ENCODE measurements around the gene SOD2. TPM values are rescaled to one million over a fixed set of nuclear protein-coding genes. Genes with fewer than 3 reads are reported as not detected.
"Not testable (repeated sequence)": the region's sequence is repeated elsewhere in the genome, so short reads cannot be mapped to it uniquely, and the experiment has no call there.

Gene SOD2
- total RNA-seq, 2 donors from 2014 or later: 200 to 292 TPM

DNA sequence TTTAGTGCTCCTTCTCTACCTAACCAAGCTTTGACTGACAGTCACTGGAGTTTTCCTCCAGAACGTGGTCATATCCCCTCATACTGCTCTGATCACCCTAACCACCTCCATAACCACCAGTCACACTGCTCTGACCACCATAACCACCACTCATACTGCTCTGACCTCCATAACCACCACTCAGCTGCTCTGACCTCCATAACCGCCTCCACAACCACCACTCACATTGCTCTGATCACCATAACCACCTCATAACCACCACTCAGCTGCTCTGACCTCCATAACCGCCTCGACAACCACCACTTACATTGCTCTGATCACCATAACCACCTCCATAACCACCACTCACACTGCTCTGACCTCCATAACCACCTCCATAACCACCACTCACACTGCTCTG, 17.6 kb upstream of the SOD2 start:
- not testable (repeated sequence) for H3K36me3 Mint-ChIP-seq (ENCODE audit: low read depth); H3K27me3 Mint-ChIP-seq; H3K4me3 Mint-ChIP-seq; DNase-seq; ATAC-seq; H3K27ac Mint-ChIP-seq; H3K9me3 ChIP-seq (ENCODE audit: control insufficient read depth, low read length, poor library complexity, severe bottlenecking); H3K4me1 Mint-ChIP-seq

GRCh38 chr6:159701413-159701999, 8.5 kb upstream of the SOD2 start:
- Mint-ChIP-seq H3K4me3 (no peak overlapping the region), H3K27me3 (no peaks in the 10 kb centered on the region), H3K36me3 (ENCODE audit: low read depth) (peaks cover 2% of the 10 kb centered on the region), H3K4me1 (peaks cover 13% of the 10 kb centered on the region), H3K27ac (no peak overlapping the region)
- no peaks in the 10 kb centered on the region for H3K9me3 ChIP-seq (ENCODE audit: control insufficient read depth, low read length, poor library complexity, severe bottlenecking)
- ATAC-seq (no peak), DNase-seq (no peak)

GRCh38 chr6:159700970-159701369, 7.9 kb upstream of the SOD2 start:
- no peaks in the 10 kb centered on the region for H3K9me3 ChIP-seq (ENCODE audit: control insufficient read depth, low read length, poor library complexity, severe bottlenecking)
- Mint-ChIP-seq H3K27me3 (no peaks in the 10 kb centered on the region), H3K27ac (no peak overlapping the region), H3K36me3 (ENCODE audit: low read depth) (peaks cover 2% of the 10 kb centered on the region), H3K4me3 (no peak overlapping the region), H3K4me1 (peaks cover 13% of the 10 kb centered on the region)
- ATAC-seq (no peak), DNase-seq (no peak)

DNA sequence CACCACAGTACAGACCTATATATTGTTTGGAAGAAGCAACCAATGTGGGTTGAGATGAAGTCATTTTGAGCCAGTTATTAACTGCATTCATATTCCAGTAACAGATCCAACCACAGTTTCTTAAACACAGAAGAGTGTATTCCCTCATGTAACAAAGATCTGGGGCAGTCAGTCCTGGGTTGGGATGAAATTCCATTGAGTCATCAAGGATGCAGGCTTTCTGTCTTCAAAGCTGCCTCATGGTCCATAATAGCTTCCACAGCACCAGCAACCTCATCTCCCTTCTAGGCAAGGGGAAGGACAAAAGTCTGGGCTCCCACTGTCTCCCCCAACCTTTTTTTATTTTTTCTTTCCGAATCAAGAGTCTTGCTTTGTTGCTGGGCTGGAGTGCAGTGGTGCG, 2.9 kb upstream of the SOD2 start:
- Mint-ChIP-seq H3K4me1 (peaks cover 31% of the 10 kb centered on the region), H3K36me3 (ENCODE audit: low read depth) (peaks cover 2% of the 10 kb centered on the region), H3K27me3 (no peaks in the 10 kb centered on the region), H3K27ac (peak overlapping the region; percentile 96), H3K4me3 (no peak overlapping the region)
- H3K9me3 ChIP-seq (ENCODE audit: control insufficient read depth, low read length, poor library complexity, severe bottlenecking): no peaks in the 10 kb centered on the region
- ATAC-seq (no peak), DNase-seq (no peak)

GRCh38 chr6:159693894-159694545, 979 bp upstream of the SOD2 start:
- peaks cover 2% of the 10 kb centered on the region for H3K36me3 Mint-ChIP-seq (ENCODE audit: low read depth)
- H3K27me3 Mint-ChIP-seq: no peaks in the 10 kb centered on the region
- ATAC-seq (peak; percentile 44), DNase-seq (peak; percentile 14 to 30 (median 28))
- H3K27ac Mint-ChIP-seq: peak overlapping the region; percentile 96
- H3K9me3 ChIP-seq (ENCODE audit: control insufficient read depth, low read length, poor library complexity, severe bottlenecking): no peaks in the 10 kb centered on the region
- peak overlapping the region; percentile 91 for H3K4me3 Mint-ChIP-seq
- peaks cover 27% of the 10 kb centered on the region for H3K4me1 Mint-ChIP-seq

- peaks cover 34% of the 10 kb centered on the region for H3K4me1 Mint-ChIP-seq
- H3K27me3 Mint-ChIP-seq: no peaks in the 10 kb centered on the region
- DNase-seq (peak in 2 of 3 donors; percentile 37 to 45), ATAC-seq (peak; percentile 42)
- H3K4me3 Mint-ChIP-seq: peak overlapping the region; percentile 91
- peak overlapping the region; percentile 96 for H3K27ac Mint-ChIP-seq
- no peaks in the 10 kb centered on the region for H3K9me3 ChIP-seq (ENCODE audit: control insufficient read depth, low read length, poor library complexity, severe bottlenecking)
- peaks cover 5% of the 10 kb centered on the region for H3K36me3 Mint-ChIP-seq (ENCODE audit: low read depth)
Measured at GRCh38 chr6:159692303-159693127, 526 bp downstream of the SOD2 start.

DNA sequence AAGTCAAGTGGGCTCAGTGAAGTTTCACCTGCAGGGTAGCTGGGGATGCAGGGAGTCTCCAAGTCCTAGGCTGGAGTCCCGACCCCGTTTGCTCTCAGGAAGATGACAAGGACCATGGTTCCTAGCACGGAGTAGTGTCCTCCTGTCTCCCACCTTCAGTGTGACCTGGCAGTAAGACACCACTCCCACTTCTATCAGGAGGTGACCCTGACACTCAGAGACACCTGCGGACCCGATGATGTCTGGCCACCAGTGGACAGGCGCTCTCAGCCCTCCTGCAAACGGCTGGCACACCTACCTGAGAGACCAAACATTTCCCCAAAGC, 1.1 kb downstream of the SOD2 start:
- H3K4me3 Mint-ChIP-seq: peak overlapping the region; percentile 91
- DNase-seq: no peak
- peak overlapping the region; percentile 96 for H3K27ac Mint-ChIP-seq

DNA sequence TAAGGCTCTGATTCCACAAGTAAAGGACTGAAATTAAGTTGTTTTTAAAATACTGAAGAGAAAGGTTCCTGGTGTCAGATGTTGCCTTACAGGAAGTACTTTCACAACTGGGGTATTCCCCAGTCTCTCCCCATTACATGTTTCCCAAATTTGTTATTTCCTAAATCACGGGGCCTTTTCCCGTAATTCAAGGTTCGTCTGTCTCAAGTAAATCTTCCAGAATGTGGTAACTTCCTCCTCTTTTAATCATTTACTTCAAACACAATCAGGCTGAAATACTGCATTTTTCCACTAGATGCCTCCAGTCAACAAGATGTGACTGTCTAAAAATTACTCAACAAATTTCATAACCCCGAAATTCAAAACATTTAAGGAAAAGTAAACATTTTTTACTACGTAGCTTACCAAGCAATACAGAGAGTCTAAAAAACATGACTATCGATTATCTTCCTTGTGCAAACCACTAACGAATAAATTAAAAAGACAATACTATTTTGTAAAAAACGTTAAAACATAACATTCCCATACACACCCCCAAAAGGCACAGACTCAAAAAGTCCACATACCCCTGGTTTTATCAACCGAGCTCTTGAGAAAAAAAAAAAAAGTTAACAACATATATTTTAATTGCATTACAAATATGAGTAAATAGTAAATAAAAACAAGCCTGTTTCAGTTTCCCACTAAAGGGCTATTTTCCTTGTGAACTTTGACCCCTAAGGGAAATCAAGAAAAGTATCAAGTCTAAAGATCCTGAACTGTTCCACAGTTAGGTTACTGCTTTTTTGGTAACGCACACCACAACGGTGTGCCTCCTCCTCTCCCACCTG, 1.7 kb downstream of the SOD2 start:
- no peak for DNase-seq
- H3K27me3 Mint-ChIP-seq: no peaks in the 10 kb centered on the region
- ATAC-seq: no peak
- peaks cover 33% of the 10 kb centered on the region for H3K4me1 Mint-ChIP-seq
- peaks cover 5% of the 10 kb centered on the region for H3K36me3 Mint-ChIP-seq (ENCODE audit: low read depth)
- peak overlapping the region; percentile 91 for H3K4me3 Mint-ChIP-seq
- no peaks in the 10 kb centered on the region for H3K9me3 ChIP-seq (ENCODE audit: control insufficient read depth, low read length, poor library complexity, severe bottlenecking)
- peak overlapping the region; percentile 96 for H3K27ac Mint-ChIP-seq

More for the DNA sequence above, 1.1 kb downstream of the SOD2 start:
- H3K27me3 Mint-ChIP-seq: no peaks in the 10 kb centered on the region
- ATAC-seq: no peak
- H3K9me3 ChIP-seq (ENCODE audit: control insufficient read depth, low read length, poor library complexity, severe bottlenecking): no peaks in the 10 kb centered on the region
- peaks cover 32% of the 10 kb centered on the region for H3K4me1 Mint-ChIP-seq
- H3K36me3 Mint-ChIP-seq (ENCODE audit: low read depth): peaks cover 5% of the 10 kb centered on the region

- H3K36me3 Mint-ChIP-seq (ENCODE audit: low read depth); ATAC-seq; H3K4me3 Mint-ChIP-seq; H3K27me3 Mint-ChIP-seq; H3K9me3 ChIP-seq (ENCODE audit: control insufficient read depth, low read length, poor library complexity, severe bottlenecking); H3K27ac Mint-ChIP-seq; DNase-seq: not testable (repeated sequence)
- peaks cover 33% of the 10 kb centered on the region for H3K4me1 Mint-ChIP-seq
Measured at GRCh38 chr6:159690135-159690534, 2.9 kb downstream of the SOD2 start.

- Mint-ChIP-seq H3K27me3 (no peaks in the 10 kb centered on the region), H3K4me3 (no peak overlapping the region), H3K27ac (peak overlapping the region; percentile 70), H3K36me3 (ENCODE audit: low read depth) (peaks cover 5% of the 10 kb centered on the region), H3K4me1 (peaks cover 25% of the 10 kb centered on the region)
- DNase-seq (no peak), ATAC-seq (no peak)
- no peaks in the 10 kb centered on the region for H3K9me3 ChIP-seq (ENCODE audit: control insufficient read depth, low read length, poor library complexity, severe bottlenecking)
Measured at GRCh38 chr6:159689001-159689400, 4.0 kb downstream of the SOD2 start.

GRCh38 chr6:159688266-159688905, 4.7 kb downstream of the SOD2 start:
- peaks cover 5% of the 10 kb centered on the region for H3K36me3 Mint-ChIP-seq (ENCODE audit: low read depth)
- ATAC-seq: no peak
- peak overlapping the region; percentile 70 for H3K27ac Mint-ChIP-seq
- no peak for DNase-seq
- peaks cover 25% of the 10 kb centered on the region for H3K4me1 Mint-ChIP-seq
- H3K27me3 Mint-ChIP-seq: no peaks in the 10 kb centered on the region
- peak overlapping the region; percentile 71 for H3K4me3 Mint-ChIP-seq
- no peaks in the 10 kb centered on the region for H3K9me3 ChIP-seq (ENCODE audit: control insufficient read depth, low read length, poor library complexity, severe bottlenecking)

DNA sequence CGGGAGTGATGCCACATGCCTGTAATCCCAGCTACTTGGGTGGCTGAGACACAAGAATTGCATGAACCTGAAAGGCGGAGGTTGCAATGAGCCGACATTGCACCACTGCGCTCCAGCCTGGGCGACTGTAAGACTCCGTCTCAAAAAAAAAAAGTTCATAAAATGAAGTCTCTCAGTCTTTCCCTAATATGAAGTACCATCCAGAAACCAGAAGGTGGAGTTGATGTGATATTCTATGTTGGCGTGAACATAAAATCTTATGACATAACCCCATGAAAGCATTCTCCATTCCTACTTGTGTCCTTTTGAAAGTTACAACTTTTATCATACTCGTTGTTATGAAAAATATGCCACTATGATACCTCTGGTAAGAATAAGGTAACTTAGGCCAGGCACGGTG, 5.7 kb downstream of the SOD2 start:
- peaks cover 5% of the 10 kb centered on the region for H3K36me3 Mint-ChIP-seq (ENCODE audit: low read depth)
- H3K27ac Mint-ChIP-seq: peak overlapping the region; percentile 49
- H3K9me3 ChIP-seq (ENCODE audit: control insufficient read depth, low read length, poor library complexity, severe bottlenecking): no peaks in the 10 kb centered on the region
- no peak overlapping the region for H3K4me3 Mint-ChIP-seq
- H3K4me1 Mint-ChIP-seq: peaks cover 25% of the 10 kb centered on the region
- no peaks in the 10 kb centered on the region for H3K27me3 Mint-ChIP-seq
- DNase-seq (no peak), ATAC-seq (no peak)

Measured in T-helper 17 cell (primary cell).